Islet of Langerhans (tissue), 1 donor: Measurements from ENCODE around the gene MYLK4.

ENCODE experiments used
- FAIRE-seq: peaks from one replicate; lab custom pipeline; 2011; peaks lifted over from hg19 to GRCh38; lab: Jason Lieb, UNC

The MYLK4 gene

GRCh38 chr6:2733324-2733723 is 17.4 kb downstream of the MYLK4 start:
- no peak for FAIRE-seq

GRCh38 chr6:2732503-2733089 is 18.1 kb downstream of the MYLK4 start:
- no peak for FAIRE-seq

GRCh38 chr6:2731281-2731909 is 19.3 kb downstream of the MYLK4 start:
- FAIRE-seq: no peak

- no peak for FAIRE-seq
Measured at GRCh38 chr6:2730353-2731107, 20.2 kb downstream of the MYLK4 start.

GRCh38 chr6:2729921-2730320 is 20.8 kb downstream of the MYLK4 start:
- FAIRE-seq: no peak

- no peak for FAIRE-seq
Measured at GRCh38 chr6:2725999-2726567, 24.6 kb downstream of the MYLK4 start.

GRCh38 chr6:2725364-2725988 is 25.2 kb downstream of the MYLK4 start:
- FAIRE-seq: no peak

- no peak for FAIRE-seq
Measured at GRCh38 chr6:2721219-2721618, 29.5 kb downstream of the MYLK4 start.

GRCh38 chr6:2719093-2719455 is 31.6 kb downstream of the MYLK4 start:
- FAIRE-seq: no peak

- no peak for FAIRE-seq
Measured at GRCh38 chr6:2718334-2719092, 32.2 kb downstream of the MYLK4 start.

- no peak for FAIRE-seq
Measured at GRCh38 chr6:2716936-2717700, 33.6 kb downstream of the MYLK4 start.

GRCh38 chr6:2715737-2716136 is 35.0 kb downstream of the MYLK4 start:
- FAIRE-seq: no peak

GRCh38 chr6:2714111-2714895 is 36.4 kb downstream of the MYLK4 start:
- no peak for FAIRE-seq

GRCh38 chr6:2713473-2714110 is 37.1 kb downstream of the MYLK4 start:
- no peak for FAIRE-seq

- no peak for FAIRE-seq
Measured at GRCh38 chr6:2712102-2712501, 38.6 kb downstream of the MYLK4 start.

- no peak for FAIRE-seq
Measured at GRCh38 chr6:2710412-2710811, 40.3 kb downstream of the MYLK4 start.

- FAIRE-seq: no peak
Measured at GRCh38 chr6:2708456-2708855, 42.3 kb downstream of the MYLK4 start.

- no peak for FAIRE-seq
Measured at GRCh38 chr6:2706558-2706957, 44.2 kb downstream of the MYLK4 start.

- no peak for FAIRE-seq
Measured at GRCh38 chr6:2705256-2705655, 45.5 kb downstream of the MYLK4 start.

GRCh38 chr6:2697291-2697690 is 53.4 kb downstream of the MYLK4 start:
- no peak for FAIRE-seq
